ENCODE results near the gene FOXP1.

Gene FOXP1

DNA sequence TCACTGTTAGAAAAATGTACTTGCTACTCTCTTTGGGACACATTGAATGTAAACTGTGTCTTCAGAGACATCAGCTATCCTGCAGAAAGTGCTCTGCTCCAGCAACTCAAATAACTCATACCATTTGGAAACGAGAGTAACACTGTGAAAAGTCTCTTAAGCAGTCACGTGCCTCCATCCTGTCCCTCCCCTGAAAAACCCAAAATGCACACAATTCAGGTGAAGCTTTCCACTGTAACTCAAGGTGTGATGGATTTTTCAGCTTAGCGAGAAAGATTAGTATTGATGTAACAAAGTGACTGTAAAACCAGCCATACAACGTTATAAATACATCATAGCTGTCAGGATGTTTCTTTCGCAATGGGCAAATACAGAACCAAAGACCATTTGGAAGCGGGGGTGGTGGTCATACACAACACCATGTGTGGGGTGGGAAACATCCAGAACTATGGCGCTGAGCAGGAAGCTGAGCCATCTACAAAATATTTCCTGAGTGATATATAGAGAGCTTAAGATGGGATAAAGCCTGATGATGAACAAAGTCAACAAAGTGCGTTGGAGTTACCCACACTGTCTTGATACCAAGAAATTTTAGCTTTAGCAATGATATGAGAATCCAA, 332.3 kb downstream of the FOXP1 start:
- no peak overlapping the region for H3K4me3 Mint-ChIP-seq
- no peak overlapping the region for H3K27ac Mint-ChIP-seq
- H3K36me3 Mint-ChIP-seq (ENCODE audit: insufficient read depth): no peaks in the 10 kb centered on the region
- no peaks in the 10 kb centered on the region for H3K9me3 Mint-ChIP-seq
- H3K4me1 Mint-ChIP-seq (ENCODE audit: low read depth in 2 of 2): peaks cover 3 to 11% of the 10 kb centered on the region in 2 donors
- ATAC-seq (replicated peaks) (no peak), DNase-seq (no peak)
- H3K27me3 Mint-ChIP-seq: no peaks in the 10 kb centered on the region

GRCh38 chr3:71250026-71250425, 333.5 kb downstream of the FOXP1 start:
- no peaks in the 10 kb centered on the region for H3K36me3 Mint-ChIP-seq (ENCODE audit: insufficient read depth)
- H3K4me1 Mint-ChIP-seq (ENCODE audit: low read depth in 2 of 2): peaks cover 3 to 11% of the 10 kb centered on the region in 2 donors
- ATAC-seq (replicated peaks) (no peak), DNase-seq (no peak)
- no peaks in the 10 kb centered on the region for H3K9me3 Mint-ChIP-seq
- H3K4me3 Mint-ChIP-seq: no peak overlapping the region
- H3K27ac Mint-ChIP-seq: peak overlapping the region in 1 of 2 donors; percentile 46
- H3K27me3 Mint-ChIP-seq: no peaks in the 10 kb centered on the region

DNA sequence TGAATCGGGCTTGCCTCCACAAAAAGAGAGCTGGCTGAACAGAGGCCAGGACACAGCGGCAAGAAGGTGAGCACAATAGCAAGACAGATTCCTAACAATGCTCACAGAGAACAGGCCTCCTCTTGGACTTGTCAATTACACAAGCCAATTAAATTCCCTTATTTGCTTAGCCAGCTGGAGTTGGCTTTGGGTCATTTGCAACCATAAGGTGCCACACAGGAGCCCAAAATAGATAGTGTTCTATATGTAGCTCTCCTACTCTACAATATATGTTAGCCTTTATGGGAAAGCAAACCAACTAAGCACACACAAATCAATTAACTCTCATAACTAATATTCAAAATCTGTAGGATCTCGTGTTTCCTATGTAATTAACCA, 335.6 kb downstream of the FOXP1 start:
- no peak overlapping the region for H3K27ac Mint-ChIP-seq
- DNase-seq (no peak), ATAC-seq (replicated peaks) (no peak)
- H3K4me1 Mint-ChIP-seq (ENCODE audit: low read depth in 2 of 2): peaks cover 3 to 11% of the 10 kb centered on the region in 2 donors
- H3K36me3 Mint-ChIP-seq (ENCODE audit: insufficient read depth): peaks cover 3% of the 10 kb centered on the region
- H3K4me3 Mint-ChIP-seq: no peak overlapping the region
- no peaks in the 10 kb centered on the region for H3K9me3 Mint-ChIP-seq
- H3K27me3 Mint-ChIP-seq: no peaks in the 10 kb centered on the region

- Mint-ChIP-seq H3K9me3 (no peaks in the 10 kb centered on the region), H3K4me1 (ENCODE audit: low read depth in 2 of 2) (peaks cover 3 to 10% of the 10 kb centered on the region in 2 donors), H3K4me3 (no peak overlapping the region), H3K36me3 (ENCODE audit: insufficient read depth) (peaks cover 3% of the 10 kb centered on the region), H3K27ac (no peak overlapping the region), H3K27me3 (no peaks in the 10 kb centered on the region)
- ATAC-seq (replicated peaks) (no peak), DNase-seq (no peak)
These were observed 336.1 kb downstream of the FOXP1 start for GRCh38 chr3:71247221-71247957.

DNA sequence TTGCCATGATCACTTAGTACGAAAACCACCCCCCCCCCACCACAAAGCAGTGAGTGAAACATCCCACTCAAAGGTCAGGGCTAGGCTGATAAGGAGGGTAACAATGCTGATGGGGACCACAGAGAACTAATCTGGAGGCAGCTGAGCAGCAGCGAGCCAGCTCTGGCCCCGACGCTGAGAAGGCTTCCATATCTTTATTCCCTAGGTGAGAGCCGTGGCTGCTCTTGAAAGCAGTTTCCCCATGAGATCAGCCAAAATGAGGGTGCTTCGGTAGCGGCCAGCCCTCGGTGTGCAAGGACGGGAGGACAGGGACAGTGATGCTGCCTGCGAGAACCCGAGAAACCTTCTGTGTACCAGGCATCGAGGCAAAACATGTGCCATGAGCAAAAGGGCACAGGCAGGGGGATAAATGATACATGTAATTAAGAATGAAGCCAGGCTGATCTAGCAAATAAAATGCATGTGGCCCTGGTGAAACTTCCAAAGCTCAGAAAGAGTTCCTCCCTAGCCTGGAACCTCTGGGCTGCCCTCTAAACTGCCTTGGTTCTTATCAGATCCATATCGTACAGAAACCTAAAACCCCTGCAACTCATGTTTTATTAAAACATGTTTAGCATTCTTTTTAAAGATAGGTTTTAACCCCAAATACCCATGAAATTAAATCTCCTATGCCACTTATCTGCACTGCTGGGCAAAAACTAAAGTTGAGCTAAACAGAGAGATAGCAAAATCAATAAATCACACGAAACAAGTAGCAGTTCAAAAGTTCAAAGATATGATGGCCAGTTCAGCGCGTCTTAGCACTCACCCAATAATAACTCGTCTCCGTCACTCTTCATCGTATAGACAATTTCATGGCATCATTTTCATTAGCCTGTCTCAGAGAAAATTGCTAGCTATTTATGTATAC, 337.3 kb downstream of the FOXP1 start:
- peaks cover 0 to 5% of the 10 kb centered on the region in 2 donors for H3K4me1 Mint-ChIP-seq (ENCODE audit: low read depth in 2 of 2)
- no peak overlapping the region for H3K4me3 Mint-ChIP-seq
- H3K27ac Mint-ChIP-seq: no peak overlapping the region

DNA sequence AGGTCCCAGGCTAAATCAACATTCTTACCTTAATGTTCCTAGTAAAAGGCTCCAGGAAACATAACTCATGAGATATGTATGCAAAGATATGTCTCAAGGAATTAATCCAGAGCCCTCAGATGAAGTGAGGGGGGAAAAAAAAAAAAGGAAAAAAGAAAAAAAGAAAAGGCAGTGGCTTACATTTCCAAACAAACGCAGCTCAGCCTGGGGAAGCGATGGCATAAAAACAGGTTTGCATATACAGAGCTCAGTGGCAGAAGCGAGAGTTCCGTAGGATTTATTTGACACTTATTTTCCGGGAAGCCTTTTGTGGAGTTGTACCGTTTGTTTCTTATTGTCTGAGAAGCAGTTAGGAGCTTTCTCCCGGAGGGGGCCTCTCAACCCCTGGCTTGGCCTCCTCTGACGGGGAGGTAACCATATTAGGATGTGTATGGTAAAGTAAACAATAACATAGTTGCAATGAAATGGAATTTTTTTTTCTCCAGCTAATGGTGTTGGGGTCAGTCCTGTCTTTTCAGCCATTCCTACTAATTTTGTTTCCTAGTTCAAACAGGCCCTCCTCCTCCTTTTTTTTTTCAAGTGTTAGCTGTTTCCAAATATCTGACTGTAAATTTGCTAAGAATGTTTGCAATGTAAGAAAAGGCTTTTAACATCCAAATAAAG, 338.6 kb downstream of the FOXP1 start:
- H3K9me3 Mint-ChIP-seq: no peaks in the 10 kb centered on the region
- no peaks in the 10 kb centered on the region for H3K27me3 Mint-ChIP-seq
- DNase-seq (no peak), ATAC-seq (replicated peaks) (no peak)
- peaks cover 3 to 8% of the 10 kb centered on the region in 2 donors for H3K4me1 Mint-ChIP-seq (ENCODE audit: low read depth in 2 of 2)
- no peak overlapping the region for H3K27ac Mint-ChIP-seq
- no peak overlapping the region for H3K4me3 Mint-ChIP-seq
- peaks cover 3% of the 10 kb centered on the region for H3K36me3 Mint-ChIP-seq (ENCODE audit: insufficient read depth)

More for the DNA sequence above, 337.3 kb downstream of the FOXP1 start:
- H3K27me3 Mint-ChIP-seq: no peaks in the 10 kb centered on the region
- ATAC-seq (replicated peaks): no peak
- DNase-seq: no peak
- peaks cover 3% of the 10 kb centered on the region for H3K36me3 Mint-ChIP-seq (ENCODE audit: insufficient read depth)
- H3K9me3 Mint-ChIP-seq: no peaks in the 10 kb centered on the region

DNA sequence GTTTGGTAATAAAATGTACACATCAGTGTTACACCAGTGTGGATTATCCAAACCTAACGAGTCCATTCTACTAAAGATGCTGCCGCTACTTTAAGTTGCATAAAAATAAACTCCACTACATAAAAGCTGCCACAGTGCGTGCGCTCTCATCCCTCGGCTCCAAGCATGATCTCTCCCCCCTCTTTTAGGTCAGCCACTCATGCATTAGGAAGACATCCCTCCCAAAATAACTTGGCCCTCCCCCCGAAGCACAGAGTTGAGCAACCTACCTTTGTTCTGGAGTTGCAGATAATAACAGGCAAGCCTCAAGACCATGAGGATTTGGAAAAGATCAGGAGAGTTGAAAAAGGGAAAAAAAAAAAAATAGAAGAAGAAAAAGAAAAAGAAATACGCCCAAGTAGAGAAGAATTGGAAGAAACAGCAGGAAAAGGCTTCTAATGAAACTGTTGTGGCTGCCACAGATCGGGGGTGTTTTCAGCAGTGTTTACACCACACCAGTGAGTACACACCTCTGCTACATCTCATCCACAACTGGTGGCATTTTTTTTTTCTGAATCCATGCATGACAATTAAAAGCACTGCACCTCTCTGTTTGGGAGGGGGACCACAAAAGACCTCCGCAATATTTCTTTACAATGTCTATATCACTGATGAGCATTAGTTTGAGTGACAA, 339.2 kb downstream of the FOXP1 start:
- peak overlapping the region in 1 of 2 donors; percentile 61 for H3K27ac Mint-ChIP-seq
- H3K4me3 Mint-ChIP-seq: no peak overlapping the region
- ATAC-seq (replicated peaks) (no peak), DNase-seq (no peak)
- peaks cover 3% of the 10 kb centered on the region for H3K36me3 Mint-ChIP-seq (ENCODE audit: insufficient read depth)
- no peaks in the 10 kb centered on the region for H3K27me3 Mint-ChIP-seq
- peaks cover 3 to 4% of the 10 kb centered on the region in 2 donors for H3K4me1 Mint-ChIP-seq (ENCODE audit: low read depth in 2 of 2)
- H3K9me3 Mint-ChIP-seq: no peaks in the 10 kb centered on the region

DNA sequence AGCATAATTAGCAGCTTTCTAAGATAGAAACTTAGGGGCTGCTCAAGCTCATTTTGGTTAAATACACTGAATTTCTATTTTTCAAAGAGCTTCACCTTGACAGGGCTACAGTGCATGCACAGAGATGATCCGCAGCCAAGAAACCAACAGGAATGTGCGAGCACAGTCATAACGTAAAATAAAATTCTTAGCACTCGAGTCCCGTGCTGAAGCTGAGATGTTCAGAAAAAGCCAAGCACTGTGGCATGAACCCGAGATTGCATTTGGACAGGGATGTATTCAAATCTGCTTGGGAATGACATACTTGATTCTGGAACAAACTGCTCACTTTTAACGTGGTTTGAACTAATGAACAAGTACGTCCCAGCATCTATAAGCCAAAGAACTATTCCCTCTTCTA, 340.3 kb downstream of the FOXP1 start:
- no peaks in the 10 kb centered on the region for H3K27me3 Mint-ChIP-seq
- H3K4me1 Mint-ChIP-seq (ENCODE audit: low read depth in 2 of 2): peaks cover 3 to 4% of the 10 kb centered on the region in 2 donors
- H3K27ac Mint-ChIP-seq: no peak overlapping the region
- H3K9me3 Mint-ChIP-seq: no peaks in the 10 kb centered on the region
- no peak for DNase-seq
- no peak overlapping the region for H3K4me3 Mint-ChIP-seq
- peaks cover 3% of the 10 kb centered on the region for H3K36me3 Mint-ChIP-seq (ENCODE audit: insufficient read depth)
- no peak for ATAC-seq (replicated peaks)

DNA sequence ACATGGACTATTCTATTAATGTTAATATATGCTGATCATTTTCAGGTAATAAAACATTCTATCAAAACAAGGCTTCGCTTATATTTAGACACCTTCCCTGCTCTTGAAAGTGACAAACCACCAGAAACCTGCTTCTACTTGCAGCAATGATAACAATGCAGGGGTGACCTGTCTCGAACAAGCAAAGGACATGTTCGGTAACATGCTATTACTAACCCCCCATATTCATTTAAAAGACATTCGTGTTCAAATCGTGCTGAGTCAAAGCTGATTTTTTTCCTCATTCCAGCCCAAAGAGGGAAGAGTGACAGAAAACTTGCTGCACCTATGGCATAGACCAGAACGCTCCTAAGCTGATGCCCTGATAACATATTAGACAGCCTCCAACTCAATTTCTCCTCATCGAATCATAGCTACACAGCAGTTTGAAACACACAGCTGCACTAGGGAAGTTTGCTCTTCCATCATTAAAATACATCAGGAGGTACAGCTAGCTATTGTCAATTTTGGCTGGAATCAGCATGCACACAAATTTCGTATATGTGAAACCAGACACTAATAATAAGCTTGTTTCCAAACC, 341.5 kb downstream of the FOXP1 start:
- ATAC-seq (replicated peaks): no peak
- no peak overlapping the region for H3K27ac Mint-ChIP-seq
- H3K4me3 Mint-ChIP-seq: no peak overlapping the region

DNA sequence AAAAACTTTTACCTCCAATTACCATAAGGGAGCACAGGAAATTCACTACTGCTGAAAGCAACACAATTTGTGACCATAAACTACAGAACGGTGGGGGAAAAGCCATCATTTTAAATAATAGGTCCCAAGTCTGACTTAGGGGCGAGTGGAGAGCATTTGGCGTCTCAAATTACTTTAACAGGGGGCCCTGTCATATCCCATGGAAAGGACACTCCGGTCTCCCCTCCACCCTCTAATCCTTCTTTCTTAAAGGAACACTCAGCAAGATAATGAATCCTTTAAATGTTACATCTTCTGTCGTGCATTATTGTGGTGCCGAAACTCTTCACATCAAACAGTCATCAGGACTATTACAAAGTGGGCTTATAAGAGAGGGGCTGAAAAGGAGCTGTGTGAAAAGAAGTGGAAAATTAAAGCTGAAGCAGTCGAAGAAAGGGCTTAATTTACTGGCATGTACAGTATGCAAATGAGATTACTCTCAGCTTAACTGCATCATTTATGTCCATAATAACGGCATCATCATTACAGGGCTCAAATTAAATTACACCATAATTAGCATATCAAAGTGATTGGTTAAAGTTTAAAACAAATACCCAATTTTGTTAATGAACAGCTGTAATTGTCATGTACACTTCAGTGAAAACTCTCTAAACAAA, 342.2 kb downstream of the FOXP1 start:
- H3K4me3 Mint-ChIP-seq: no peak overlapping the region
- H3K27me3 Mint-ChIP-seq: no peaks in the 10 kb centered on the region
- DNase-seq (no peak), ATAC-seq (replicated peaks) (no peak)
- peaks cover 4 to 7% of the 10 kb centered on the region in 2 donors for H3K4me1 Mint-ChIP-seq (ENCODE audit: low read depth in 2 of 2)
- H3K36me3 Mint-ChIP-seq (ENCODE audit: insufficient read depth): peaks cover 3% of the 10 kb centered on the region
- H3K27ac Mint-ChIP-seq: no peak overlapping the region
- no peaks in the 10 kb centered on the region for H3K9me3 Mint-ChIP-seq

More for the DNA sequence above, 341.5 kb downstream of the FOXP1 start:
- Mint-ChIP-seq H3K4me1 (ENCODE audit: low read depth in 2 of 2) (peaks cover 4 to 7% of the 10 kb centered on the region in 2 donors), H3K9me3 (no peaks in the 10 kb centered on the region), H3K27me3 (no peaks in the 10 kb centered on the region), H3K36me3 (ENCODE audit: insufficient read depth) (peaks cover 3% of the 10 kb centered on the region)
- DNase-seq: no peak

DNA sequence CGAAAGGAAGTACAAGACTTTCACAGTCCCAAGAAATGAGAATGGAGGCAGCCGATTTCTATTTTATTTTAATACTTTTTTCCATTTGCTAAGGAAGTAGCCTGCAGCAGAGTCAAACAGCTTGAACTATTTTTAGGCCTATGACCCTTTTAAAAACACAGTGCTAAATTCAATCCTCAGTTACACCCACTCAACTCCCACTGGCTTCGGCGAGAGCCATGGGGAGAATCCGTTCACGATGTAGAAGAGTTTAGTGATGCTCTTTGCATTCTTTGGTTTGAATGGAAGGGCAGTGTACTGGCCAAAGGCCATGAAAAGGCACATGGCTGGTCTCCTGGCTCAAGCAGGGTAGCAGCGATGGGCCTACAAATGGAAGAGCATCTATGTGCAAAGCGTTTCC, 343.5 kb downstream of the FOXP1 start:
- DNase-seq (no peak), ATAC-seq (replicated peaks) (no peak)
- Mint-ChIP-seq H3K27ac (no peak overlapping the region), H3K36me3 (ENCODE audit: insufficient read depth) (peaks cover 9% of the 10 kb centered on the region), H3K27me3 (no peaks in the 10 kb centered on the region), H3K4me1 (ENCODE audit: low read depth in 2 of 2) (peaks cover 4 to 7% of the 10 kb centered on the region in 2 donors), H3K4me3 (no peak overlapping the region), H3K9me3 (no peaks in the 10 kb centered on the region)

DNA sequence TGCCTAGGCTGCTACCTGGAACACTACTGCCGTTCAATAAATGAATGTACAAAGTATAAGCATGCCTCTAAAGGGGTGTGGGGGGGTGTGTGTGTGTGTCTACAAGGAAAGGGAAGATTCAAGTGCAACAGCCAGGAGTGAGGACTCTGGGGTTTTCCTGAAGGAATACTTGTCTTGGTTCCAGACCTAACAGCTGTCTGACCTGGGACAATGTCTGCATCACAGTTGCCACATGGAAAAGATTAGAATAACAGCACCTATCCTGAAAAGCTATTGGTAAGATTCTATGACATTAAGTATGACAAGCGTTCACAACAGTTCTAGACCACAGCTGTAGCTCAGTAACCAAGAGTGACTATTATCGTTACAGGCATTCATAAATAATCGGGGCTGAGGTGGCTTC, 345.2 kb downstream of the FOXP1 start:
- H3K4me1 Mint-ChIP-seq (ENCODE audit: low read depth in 2 of 2): peaks cover 4 to 7% of the 10 kb centered on the region in 2 donors
- H3K4me3 Mint-ChIP-seq: no peak overlapping the region
- no peak for DNase-seq
- no peaks in the 10 kb centered on the region for H3K9me3 Mint-ChIP-seq
- no peaks in the 10 kb centered on the region for H3K27me3 Mint-ChIP-seq
- H3K36me3 Mint-ChIP-seq (ENCODE audit: insufficient read depth): peaks cover 6% of the 10 kb centered on the region
- no peak for ATAC-seq (replicated peaks)
- no peak overlapping the region for H3K27ac Mint-ChIP-seq
